22Rv1 (cell line): ENCODE measurements around the gene TRPM3.

Experiments used
- CTCF ChIP-seq: fragments of 450-650 bp; IDR thresholded peaks from 2 replicates; pipeline ENCODE4 v1.5.1; 2017; ENCODE audit warnings: mild to moderate bottlenecking
- ZFX ChIP-seq: fragments of 450-650 bp; IDR thresholded peaks from 2 replicates; pipeline ENCODE4 v1.6.1; 2017; ENCODE audit warnings: antibody characterized with exemption, borderline replicate concordance

- no peak for TF ChIP-seq CTCF
- no peak for TF ChIP-seq ZFX
These were observed 607.1 kb downstream of the TRPM3 start for GRCh38 chr9:70514273-70514672.
